ENCODE results near the gene IFITM10. TPM values are rescaled to one million over a fixed set of nuclear protein-coding genes. Genes with fewer than 3 reads are reported as not detected.

Gene IFITM10
- 1 to 10 TPM in 1 of 2 donors, under 1 TPM in 1; 0.91 to 1.5 TPM for total RNA-seq

GRCh38 chr11:1750481-1750839 is at the start of gene IFITM10:
TSS of gene IFITM10 (minus strand) at chr11:1750595. CDS start at chr11:1750442, 153 bp downstream.
- ATAC-seq (replicated peaks in 1 of 2) (no peak), DNase-seq (no peak)
- Mint-ChIP-seq H3K4me3 (peak within 1 kb of the TSS; percentile 17 to 59), H3K36me3 (ENCODE audit: insufficient read depth in 2 of 2) (no peaks in the 10 kb centered on the region), H3K4me1 (ENCODE audit: low read depth) (peaks cover 15% of the 10 kb centered on the region), H3K27me3 (ENCODE audit: low read depth) (peaks cover 16% of the 10 kb centered on the region), H3K27ac (no peak within 1 kb of the TSS), H3K9me3 (peaks cover 6% of the 10 kb centered on the region in 2 donors)

- Mint-ChIP-seq H3K27ac (no peak overlapping the region), H3K4me1 (ENCODE audit: low read depth) (peaks cover 2% of the 10 kb centered on the region), H3K4me3 (no peak overlapping the region), H3K36me3 (ENCODE audit: insufficient read depth in 2 of 2) (peaks cover 0 to under 1% of the 10 kb centered on the region in 2 donors), H3K9me3 (no peaks in the 10 kb centered on the region), H3K27me3 (ENCODE audit: low read depth) (peaks cover 6% of the 10 kb centered on the region)
- ATAC-seq (replicated peaks in 1 of 2): no peak
- DNase-seq: no peak
Observed at GRCh38 chr11:1797391-1798125, 47.2 kb upstream of the IFITM10 start.

- Mint-ChIP-seq H3K9me3 (no peaks in the 10 kb centered on the region), H3K27me3 (ENCODE audit: low read depth) (peaks cover 6% of the 10 kb centered on the region), H3K36me3 (ENCODE audit: insufficient read depth in 2 of 2) (peaks cover 0 to 3% of the 10 kb centered on the region in 2 donors), H3K4me1 (ENCODE audit: low read depth) (peaks cover 5% of the 10 kb centered on the region), H3K4me3 (no peak overlapping the region), H3K27ac (no peak overlapping the region)
- DNase-seq (no peak), ATAC-seq (replicated peaks in 1 of 2) (peak in 1 of 2 donors; percentile 25)
Observed at GRCh38 chr11:1796413-1797011, 46.1 kb upstream of the IFITM10 start.

- Mint-ChIP-seq H3K4me1 (ENCODE audit: low read depth) (peaks cover 5% of the 10 kb centered on the region), H3K36me3 (ENCODE audit: insufficient read depth in 2 of 2) (peaks cover 0 to 3% of the 10 kb centered on the region in 2 donors), H3K27ac (no peak overlapping the region), H3K9me3 (no peaks in the 10 kb centered on the region), H3K4me3 (peak overlapping the region in 1 of 2 donors; percentile 94), H3K27me3 (ENCODE audit: low read depth) (peaks cover 13% of the 10 kb centered on the region)
- ATAC-seq (replicated peaks in 1 of 2) (no peak), DNase-seq (no peak)
Observed at GRCh38 chr11:1793081-1793480, 42.7 kb upstream of the IFITM10 start.

- ATAC-seq (replicated peaks in 1 of 2) (no peak), DNase-seq (no peak)
- Mint-ChIP-seq H3K9me3 (no peaks in the 10 kb centered on the region), H3K4me1 (ENCODE audit: low read depth) (peaks cover 5% of the 10 kb centered on the region), H3K27me3 (ENCODE audit: low read depth) (peaks cover 11% of the 10 kb centered on the region), H3K4me3 (peak overlapping the region; percentile 73 to 94), H3K27ac (peak overlapping the region; percentile 84), H3K36me3 (ENCODE audit: insufficient read depth in 2 of 2) (peaks cover 0 to 3% of the 10 kb centered on the region in 2 donors)
Observed at GRCh38 chr11:1792461-1792860, 42.1 kb upstream of the IFITM10 start.

GRCh38 chr11:1791912-1792311 is 41.5 kb upstream of the IFITM10 start:
- Mint-ChIP-seq H3K4me3 (no peak overlapping the region), H3K36me3 (ENCODE audit: insufficient read depth in 2 of 2) (peaks cover 0 to 3% of the 10 kb centered on the region in 2 donors), H3K27ac (no peak overlapping the region), H3K4me1 (ENCODE audit: low read depth) (peaks cover 5% of the 10 kb centered on the region), H3K9me3 (no peaks in the 10 kb centered on the region), H3K27me3 (ENCODE audit: low read depth) (peaks cover 7% of the 10 kb centered on the region)
- ATAC-seq (replicated peaks in 1 of 2): no peak
- DNase-seq: no peak

GRCh38 chr11:1786466-1786865 is 36.1 kb upstream of the IFITM10 start:
- Mint-ChIP-seq H3K36me3 (ENCODE audit: insufficient read depth in 2 of 2) (no peaks in the 10 kb centered on the region), H3K27ac (no peak overlapping the region), H3K4me1 (ENCODE audit: low read depth) (no peaks in the 10 kb centered on the region), H3K4me3 (no peak overlapping the region), H3K9me3 (no peaks in the 10 kb centered on the region), H3K27me3 (ENCODE audit: low read depth) (peaks cover 7% of the 10 kb centered on the region)
- ATAC-seq (replicated peaks in 1 of 2) (no peak), DNase-seq (no peak)

GRCh38 chr11:1785749-1786413 is 35.5 kb upstream of the IFITM10 start:
- no peak overlapping the region for H3K4me3 Mint-ChIP-seq
- H3K36me3 Mint-ChIP-seq (ENCODE audit: insufficient read depth in 2 of 2): no peaks in the 10 kb centered on the region
- peaks cover 7% of the 10 kb centered on the region for H3K27me3 Mint-ChIP-seq (ENCODE audit: low read depth)
- H3K27ac Mint-ChIP-seq: no peak overlapping the region
- no peak for ATAC-seq (replicated peaks in 1 of 2)
- H3K9me3 Mint-ChIP-seq: no peaks in the 10 kb centered on the region
- no peak for DNase-seq
- H3K4me1 Mint-ChIP-seq (ENCODE audit: low read depth): no peaks in the 10 kb centered on the region

- no peaks in the 10 kb centered on the region for H3K36me3 Mint-ChIP-seq (ENCODE audit: insufficient read depth in 2 of 2)
- no peak overlapping the region for H3K4me3 Mint-ChIP-seq
- no peaks in the 10 kb centered on the region for H3K9me3 Mint-ChIP-seq
- peaks cover 2% of the 10 kb centered on the region for H3K27me3 Mint-ChIP-seq (ENCODE audit: low read depth)
- no peak for DNase-seq
- H3K27ac Mint-ChIP-seq: no peak overlapping the region
- no peaks in the 10 kb centered on the region for H3K4me1 Mint-ChIP-seq (ENCODE audit: low read depth)
- no peak for ATAC-seq (replicated peaks in 1 of 2)
Observed at GRCh38 chr11:1784761-1785650, 34.6 kb upstream of the IFITM10 start.

- H3K4me1 Mint-ChIP-seq (ENCODE audit: low read depth): no peaks in the 10 kb centered on the region
- no peak overlapping the region for H3K4me3 Mint-ChIP-seq
- no peak overlapping the region for H3K27ac Mint-ChIP-seq
Observed at GRCh38 chr11:1783725-1784529, 33.5 kb upstream of the IFITM10 start.

GRCh38 chr11:1782831-1783724 is 32.7 kb upstream of the IFITM10 start:
- no peaks in the 10 kb centered on the region for H3K4me1 Mint-ChIP-seq (ENCODE audit: low read depth)
- H3K9me3 Mint-ChIP-seq: no peaks in the 10 kb centered on the region
- no peak overlapping the region for H3K4me3 Mint-ChIP-seq
- H3K36me3 Mint-ChIP-seq (ENCODE audit: insufficient read depth in 2 of 2): no peaks in the 10 kb centered on the region
- no peak overlapping the region for H3K27ac Mint-ChIP-seq
- no peak for ATAC-seq (replicated peaks in 1 of 2)
- DNase-seq: no peak
- H3K27me3 Mint-ChIP-seq (ENCODE audit: low read depth): peaks cover 6% of the 10 kb centered on the region

More at GRCh38 chr11:1783725-1784529, 33.5 kb upstream of the IFITM10 start:
- no peaks in the 10 kb centered on the region for H3K9me3 Mint-ChIP-seq
- no peaks in the 10 kb centered on the region for H3K36me3 Mint-ChIP-seq (ENCODE audit: insufficient read depth in 2 of 2)
- no peak for ATAC-seq (replicated peaks in 1 of 2)
- no peak for DNase-seq
- H3K27me3 Mint-ChIP-seq (ENCODE audit: low read depth): peaks cover 6% of the 10 kb centered on the region

All from activated T-cell treated with anti-CD3 and anti-CD28 coated beads, Interleukin-2, amount 50 U/mL, for 72 hours (primary cell).